Lung (tissue), 12 donors: ENCODE measurements around the gene PATJ. TPM values are rescaled to one million over a fixed set of nuclear protein-coding genes. Genes with fewer than 3 reads are reported as not detected.

Source experiments
- ATAC-seq: fragments of 200-7000 bp; cut with Tn5 transposase; one replicate; pipeline ENCODE4 v1.9.1; 2020; ENCODE audit warnings: moderate number of reproducible peaks; ENCODE audit not compliant: insufficient read depth, low FRiP score
- DNase-seq, 3 donors: peaks; one replicate each; pipeline ENCODE4 v3.0.0-alpha.2; 2013 to 2017
- H3K27ac ChIP-seq, 2 donors: one replicate each; pipeline ENCODE4 v1.5.1; 2013; ENCODE audit warnings: mild to moderate bottlenecking in 2 of 2, moderate library complexity in 2 of 2, control low read depth in 1 of 2, inconsistent platforms in 1 of 2, low read depth in 1 of 2, low read length in 1 of 2
- H3K27me3 ChIP-seq, 3 donors: one replicate each; pipeline ENCODE4 v1.5.1; 2013; ENCODE audit warnings: low read length in 2 of 3; ENCODE audit not compliant: control insufficient read depth in 3 of 3, insufficient read depth in 3 of 3
- H3K36me3 ChIP-seq, 4 donors: one replicate each; pipeline ENCODE4 v1.5.1; 2013; ENCODE audit warnings: low read length in 4 of 4, mild to moderate bottlenecking in 1 of 4, moderate library complexity in 1 of 4; ENCODE audit not compliant: control insufficient read depth in 4 of 4, insufficient read depth in 4 of 4
- H3K4me1 ChIP-seq, 5 donors: one replicate each; pipeline ENCODE4 v1.5.1; 2013; ENCODE audit warnings: low read length in 5 of 5, mild to moderate bottlenecking in 2 of 5, moderate library complexity in 1 of 5; ENCODE audit not compliant: control insufficient read depth in 5 of 5, insufficient read depth in 5 of 5
- H3K4me3 ChIP-seq: one replicate; pipeline ENCODE4 v1.5.1; 2013; ENCODE audit warnings: mild to moderate bottlenecking, control low read depth, moderate library complexity
- H3K9ac ChIP-seq, 2 donors: one replicate each; pipeline ENCODE4 v1.5.1; 2013; ENCODE audit warnings: low read length in 2 of 2, control low read depth in 1 of 2; ENCODE audit not compliant: insufficient read depth in 1 of 2
- H3K9me3 ChIP-seq, 4 donors: one replicate each; pipeline ENCODE4 v1.5.1; 2013; ENCODE audit warnings: low read length in 3 of 4, mild to moderate bottlenecking in 1 of 4, moderate library complexity in 1 of 4; ENCODE audit not compliant: control insufficient read depth in 4 of 4, insufficient read depth in 3 of 4
- CTCF ChIP-seq: IDR thresholded peaks from 2 replicates; pipeline ENCODE4 v1.5.1; 2012; ENCODE audit warnings: mild to moderate bottlenecking; ENCODE audit errors: control extremely low read depth, extremely low read depth
- WGBS, 2 donors: extraction: QIAGEN DNeasy Blood & Tissue Kit; methylation state at CpG; one replicate each; pipeline ENCODE4 v1.1.7; 2013; 5-methylcytosine and 5-hydroxymethylcytosine counted together
- polyA plus RNA-seq, 2 donors: library from polyadenylated mRNA; stranded (reverse); fragments of 200-250 nt; gene quantifications; one replicate each; pipeline ENCODE4 v1.2.1, GENCODE V29; 2013
- total RNA-seq, 2 donors: library from RNA; depleted of rRNA in 1 of 2; stranded (reverse); fragments of >200 nt in 1 of 2; gene quantifications; one replicate each; pipeline ENCODE4 v1.2.1, GENCODE V29; 2014 to 2021
- donor health status: control.
- donor health status: control.
- donor health status: Bipolar disorder and iron deficiency.
- donor health status: healthy.
- donor health status: DM: yes; HTN: yes; CAD: no.

PATJ gene
- total and polyA plus RNA-seq, 4 donors: 5.3 to 115 (median 26.8) TPM

- H3K9me3 ChIP-seq: no peaks in the 10 kb centered on the region
- H3K27me3 ChIP-seq: no peaks in the 10 kb centered on the region
- DNase-seq (no peak), ATAC-seq (no peak)
- 96 to 97% methylated on average over 7 of the region's 7 CpGs for WGBS, 2 donors
- H3K4me3 ChIP-seq: no peak overlapping the region
- H3K4me1 ChIP-seq: peaks cover 0 to 3% (median 0%) of the 10 kb centered on the region in 5 donors
- no peaks in the 10 kb centered on the region for H3K36me3 ChIP-seq
- no peak overlapping the region for H3K27ac ChIP-seq
- no peak overlapping the region for H3K9ac ChIP-seq
- no peak for TF ChIP-seq CTCF
These were observed 304.6 kb downstream of the PATJ start for GRCh38 chr1:62046927-62047326.

- 88 to 92% methylated on average over 3 of the region's 3 CpGs for WGBS, 2 donors
- H3K4me1 ChIP-seq: peaks cover 0 to 3% (median 0%) of the 10 kb centered on the region in 5 donors
- H3K4me3 ChIP-seq: no peak overlapping the region
These were observed 307.9 kb downstream of the PATJ start for GRCh38 chr1:62050165-62050564.

GRCh38 chr1:62052946-62053345 lies 310.7 kb downstream of the PATJ start:
- H3K4me3 ChIP-seq: no peak overlapping the region
- TF ChIP-seq CTCF: no peak
- no peak for DNase-seq
- H3K4me1 ChIP-seq: peaks cover 0 to 5% (median 0%) of the 10 kb centered on the region in 5 donors
- H3K27me3 ChIP-seq: no peaks in the 10 kb centered on the region
- H3K36me3 ChIP-seq: peaks cover 0 to 1% (median 0%) of the 10 kb centered on the region in 4 donors
- no peak for ATAC-seq
- no peak overlapping the region for H3K9ac ChIP-seq
- H3K27ac ChIP-seq: no peak overlapping the region
- H3K9me3 ChIP-seq: no peaks in the 10 kb centered on the region

More at GRCh38 chr1:62050165-62050564, 307.9 kb downstream of the PATJ start:
- no peak for ATAC-seq
- H3K9ac ChIP-seq: no peak overlapping the region
- H3K27me3 ChIP-seq: no peaks in the 10 kb centered on the region
- peaks cover 0 to 1% (median 0%) of the 10 kb centered on the region in 4 donors for H3K36me3 ChIP-seq
- no peak for DNase-seq
- H3K9me3 ChIP-seq: no peaks in the 10 kb centered on the region
- TF ChIP-seq CTCF: no peak
- no peak overlapping the region for H3K27ac ChIP-seq

- WGBS, 2 donors: 90 to 100% methylated on average over 1 of the region's 1 CpG
- Histone ChIP-seq H3K9me3 (no peaks in the 10 kb centered on the region), H3K36me3 (peaks cover 0 to 1% (median 0%) of the 10 kb centered on the region in 4 donors), H3K27ac (no peak overlapping the region), H3K4me1 (peaks cover 0 to 5% (median 0%) of the 10 kb centered on the region in 5 donors), H3K27me3 (no peaks in the 10 kb centered on the region), H3K9ac (no peak overlapping the region), H3K4me3 (no peak overlapping the region)
- DNase-seq: no peak
- no peak for TF ChIP-seq CTCF
- no peak for ATAC-seq
These were observed 311.9 kb downstream of the PATJ start for GRCh38 chr1:62054188-62054587.
